Fibroblast of skin of right biceps (primary cell): ENCODE data around the gene MPZL1.
"Not testable (repeated sequence)": the region's sequence is repeated elsewhere in the genome, so short reads cannot be mapped to it uniquely, and the experiment has no call there.

Experiments
- DNase-seq: peaks from one replicate; pipeline ENCODE4 v3.0.0-alpha.2; 2013

The MPZL1 gene

DNA sequence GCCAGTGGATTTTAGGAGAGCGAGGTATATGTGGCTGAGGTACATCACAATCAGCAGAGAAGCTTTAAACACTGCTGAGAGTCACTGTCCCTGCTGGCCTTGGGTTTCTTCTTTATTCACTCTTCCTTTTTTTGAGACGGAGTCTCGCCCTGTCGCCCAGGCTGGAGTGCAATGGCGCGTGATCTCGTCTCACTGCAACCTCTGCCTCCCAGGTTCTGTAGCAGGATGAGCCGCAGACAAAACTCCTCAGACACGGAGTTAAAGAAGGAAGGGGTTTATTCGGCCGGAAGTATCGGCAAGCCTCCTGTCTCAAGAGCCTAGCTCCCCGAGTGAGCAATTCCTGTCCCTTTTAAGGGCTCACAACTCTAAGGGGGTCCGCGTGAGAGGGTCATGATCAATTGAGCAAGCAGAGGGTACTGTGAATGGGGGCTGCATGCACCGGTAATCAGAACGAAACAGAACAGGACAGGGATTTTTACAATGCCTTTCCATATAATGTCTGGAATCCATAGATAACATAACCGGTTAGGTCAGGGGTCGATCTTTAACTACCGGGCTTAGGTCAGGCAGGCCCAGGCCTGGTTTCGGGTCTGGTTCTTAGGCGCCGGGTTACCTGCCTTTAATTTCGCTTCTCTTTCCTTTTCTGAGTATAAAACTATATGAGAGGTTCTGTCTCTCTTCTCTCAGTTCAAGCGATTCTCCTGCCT is 1.9 kb upstream of the MPZL1 start:
- not testable (repeated sequence) for DNase-seq

DNA sequence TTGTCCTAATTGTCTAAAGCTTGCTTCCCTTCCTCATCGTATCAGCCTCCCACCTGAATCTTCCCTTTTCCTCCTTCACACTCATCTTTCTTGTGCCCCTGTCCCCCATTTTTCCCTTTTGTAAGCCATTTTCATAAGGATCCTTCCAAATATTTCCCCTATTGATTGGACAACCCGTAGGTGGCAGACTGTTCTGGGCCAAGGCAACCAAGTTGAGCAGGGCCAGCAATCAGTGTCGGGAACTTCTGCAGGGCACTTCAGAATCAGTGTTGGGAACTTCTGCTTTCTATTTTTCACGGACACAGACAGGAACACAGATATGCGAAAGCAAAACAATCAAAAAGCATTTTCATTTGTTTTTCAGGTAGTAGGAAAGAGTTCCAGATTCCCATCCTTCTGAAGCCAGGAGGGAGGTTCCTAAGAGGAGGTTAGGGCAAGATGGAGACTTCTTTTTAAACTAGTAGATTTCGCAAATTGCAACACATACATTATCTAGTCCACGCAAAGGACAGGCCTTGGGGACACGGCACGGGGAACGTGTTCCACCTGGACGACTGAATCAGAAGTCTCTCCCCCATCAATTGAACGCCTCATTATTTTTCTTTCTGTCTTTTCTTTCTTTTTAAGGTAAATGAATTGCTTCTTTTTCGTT is 691 bp upstream of the MPZL1 start:
- peak; percentile 71 for DNase-seq

DNA sequence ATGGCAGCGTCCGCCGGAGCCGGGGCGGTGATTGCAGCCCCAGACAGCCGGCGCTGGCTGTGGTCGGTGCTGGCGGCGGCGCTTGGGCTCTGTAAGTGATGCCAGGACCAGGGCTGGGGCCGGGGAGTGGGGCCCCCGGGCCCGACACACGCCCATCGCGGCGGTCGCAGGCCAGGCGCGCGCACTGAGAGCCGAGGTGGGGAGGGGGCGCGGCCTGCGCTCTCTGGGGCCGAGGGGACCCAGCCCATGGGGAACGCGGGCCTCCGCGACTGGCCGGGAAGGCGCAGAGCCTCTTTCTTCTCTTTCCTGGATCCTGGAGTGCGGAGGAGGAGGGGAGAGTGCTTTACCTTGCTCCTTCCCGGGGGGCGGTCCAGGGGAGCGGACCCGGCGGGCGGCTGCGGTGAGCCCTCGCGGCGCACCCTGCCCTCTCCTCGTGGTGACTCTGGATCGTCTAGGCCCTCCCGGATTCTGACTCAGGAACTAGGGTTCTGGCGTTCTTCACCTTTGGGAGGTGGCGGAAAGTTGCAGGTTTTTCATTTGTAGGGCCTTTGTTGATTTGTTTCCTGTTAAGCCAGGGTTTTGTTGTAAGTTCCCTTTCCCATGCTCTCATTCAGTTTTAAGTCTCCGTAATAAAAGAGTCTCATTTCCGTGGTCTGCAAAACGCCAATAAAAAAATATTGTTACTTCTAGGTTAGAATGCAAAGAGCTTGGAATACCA is 529 bp downstream of the MPZL1 start:
- DNase-seq, result peak; percentile 47

DNA sequence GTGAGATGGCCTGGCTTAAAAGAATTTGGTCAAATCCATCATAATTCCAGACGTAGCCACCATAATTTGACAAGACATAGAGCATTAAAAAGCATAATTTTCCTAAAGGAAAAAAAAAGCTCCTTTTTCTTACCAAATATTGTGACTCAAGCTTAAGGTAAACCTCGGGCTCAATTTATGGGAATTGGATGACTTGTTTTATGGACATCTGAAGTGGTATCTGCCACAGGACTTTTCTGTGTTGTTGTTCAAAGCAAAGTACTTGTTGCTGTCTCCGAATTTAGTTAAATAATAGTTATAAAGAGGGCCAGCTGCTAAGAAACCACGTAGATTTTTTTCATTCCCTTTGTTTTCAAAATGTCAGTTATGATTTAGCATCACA is 1.1 kb downstream of the MPZL1 start:
- DNase-seq, result no peak

DNA sequence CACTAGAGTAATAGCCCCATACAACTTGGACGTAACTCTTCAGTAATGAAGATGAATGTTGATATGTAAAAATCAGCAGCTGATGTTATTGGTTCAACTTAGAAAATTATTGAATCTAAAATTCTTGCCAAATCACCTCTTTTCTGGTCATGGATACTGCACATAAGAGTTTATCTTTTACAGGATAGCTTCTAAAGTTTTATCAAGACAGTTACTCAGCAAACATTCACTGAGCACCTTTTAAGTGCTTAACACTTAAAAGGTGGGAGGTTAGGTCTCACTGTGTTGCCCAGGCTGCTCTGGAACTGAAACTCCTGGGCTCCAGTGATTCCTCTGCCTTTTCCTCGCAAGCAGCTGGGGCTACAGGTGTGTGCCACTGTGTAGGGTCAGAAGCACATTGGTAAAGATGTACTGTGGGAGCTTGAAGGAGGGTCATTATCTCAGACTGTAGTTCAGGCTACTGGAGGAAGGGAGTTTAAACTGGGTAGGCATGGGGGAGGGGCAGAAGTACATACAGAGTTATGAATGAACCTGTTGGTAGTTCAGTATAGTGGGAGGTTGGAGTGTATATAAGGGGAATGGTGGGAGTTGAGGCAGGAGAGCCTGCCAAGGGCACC is 2.0 kb downstream of the MPZL1 start:
- no peak for DNase-seq

DNA sequence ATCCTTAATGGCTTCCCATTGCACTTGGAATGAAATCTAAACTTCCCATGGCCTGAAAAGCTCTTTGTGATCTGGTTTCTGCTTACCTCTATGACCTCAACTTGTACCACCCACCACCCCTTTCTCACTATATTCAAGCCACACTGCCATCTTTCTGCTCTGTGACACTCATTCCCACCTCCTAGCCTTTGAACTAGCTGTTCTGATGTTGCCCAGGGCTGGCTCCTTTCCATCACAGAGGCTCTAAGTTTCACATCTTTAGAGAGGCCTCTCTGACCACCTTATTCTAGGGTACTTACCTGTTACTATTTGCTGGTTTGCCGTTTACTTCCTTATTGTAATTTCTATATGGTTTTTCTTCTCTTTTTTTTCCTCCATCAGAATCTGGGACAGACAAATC is 4.2 kb downstream of the MPZL1 start:
- DNase-seq, result no peak

DNA sequence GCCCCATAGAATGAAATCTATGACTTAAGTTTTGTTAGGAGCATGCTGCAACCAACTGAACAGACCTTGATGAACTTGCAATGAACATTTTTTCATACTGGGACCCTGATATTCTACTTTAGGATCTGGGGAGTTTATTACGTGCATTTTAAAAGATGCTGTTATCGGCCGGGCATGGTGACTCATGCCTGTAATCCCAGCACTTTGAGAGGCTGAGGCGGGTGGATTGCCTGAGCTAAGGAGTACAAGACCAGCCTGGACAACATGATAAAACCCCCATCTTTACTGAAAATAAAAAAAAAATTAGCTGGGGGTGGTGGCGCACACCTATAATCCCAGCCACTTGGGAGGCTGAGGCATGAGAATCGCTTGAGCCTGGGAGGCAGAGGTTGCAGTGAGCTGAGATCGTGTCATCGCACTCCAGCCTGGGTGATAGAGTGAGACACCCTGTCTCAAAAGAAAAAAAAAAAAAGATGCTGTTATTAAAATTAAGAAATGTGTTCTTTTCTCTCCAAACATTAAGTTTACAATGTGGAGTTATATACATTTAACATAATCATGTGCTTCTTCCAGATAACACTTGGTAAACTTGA is 7.1 kb downstream of the MPZL1 start:
- DNase-seq, result no peak

DNA sequence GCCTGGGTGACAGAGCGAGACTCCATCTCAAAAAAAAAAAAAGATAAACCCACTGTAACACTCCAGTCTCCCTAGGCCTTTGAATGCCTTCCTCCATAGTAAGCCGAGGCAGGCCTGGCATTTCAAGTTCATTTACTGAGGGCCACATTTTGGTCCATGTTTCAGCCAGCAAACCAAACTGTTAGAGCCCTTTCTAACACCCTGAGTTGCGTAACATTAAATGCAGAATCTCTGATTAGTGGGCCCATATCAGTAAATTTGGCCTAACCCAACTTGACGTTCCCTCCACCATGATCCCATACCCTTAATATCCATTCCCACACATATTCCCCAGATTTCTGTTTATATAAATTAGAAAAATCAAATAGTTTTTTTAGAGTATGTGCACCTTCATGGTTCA is 12.4 kb downstream of the MPZL1 start:
- DNase-seq, result no peak

DNA sequence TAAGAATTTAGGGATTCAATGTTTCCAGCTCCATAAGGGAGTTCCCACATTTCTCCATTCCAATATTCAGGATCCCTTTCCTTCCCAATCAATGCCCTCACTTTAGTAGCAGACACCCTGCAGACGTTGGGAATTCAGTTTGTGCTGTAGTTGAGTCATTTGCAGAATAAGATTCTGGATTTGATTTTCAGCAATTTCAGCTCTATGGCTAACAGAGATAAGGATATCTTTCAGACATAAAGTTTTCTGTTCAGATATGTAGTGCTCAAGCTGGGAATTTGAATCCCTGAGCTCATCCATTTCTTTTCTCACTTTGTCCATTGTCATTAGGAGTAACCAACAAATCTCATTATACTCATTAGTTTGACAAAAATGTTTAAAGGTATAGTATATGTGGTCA is 13.1 kb downstream of the MPZL1 start:
- no peak for DNase-seq

DNA sequence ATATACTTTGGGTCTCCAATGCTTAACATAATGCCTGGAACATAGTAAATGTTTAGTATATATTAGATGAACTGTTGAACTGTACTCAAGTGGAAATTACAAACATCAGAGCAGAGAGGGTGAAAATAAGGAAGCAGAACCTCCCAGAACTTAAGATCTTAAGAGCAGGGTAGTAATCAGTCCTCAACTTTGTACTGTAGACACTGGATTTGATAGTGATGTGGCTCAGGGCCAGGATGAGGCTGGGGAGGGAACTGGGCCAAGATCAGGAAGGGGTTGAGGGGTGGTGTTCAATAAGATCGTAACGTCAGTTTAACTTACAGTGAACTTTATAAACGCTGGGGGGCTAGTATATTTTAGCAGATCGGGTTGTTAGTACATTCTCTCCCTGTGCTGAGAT is 15.4 kb downstream of the MPZL1 start:
- no peak for DNase-seq

DNA sequence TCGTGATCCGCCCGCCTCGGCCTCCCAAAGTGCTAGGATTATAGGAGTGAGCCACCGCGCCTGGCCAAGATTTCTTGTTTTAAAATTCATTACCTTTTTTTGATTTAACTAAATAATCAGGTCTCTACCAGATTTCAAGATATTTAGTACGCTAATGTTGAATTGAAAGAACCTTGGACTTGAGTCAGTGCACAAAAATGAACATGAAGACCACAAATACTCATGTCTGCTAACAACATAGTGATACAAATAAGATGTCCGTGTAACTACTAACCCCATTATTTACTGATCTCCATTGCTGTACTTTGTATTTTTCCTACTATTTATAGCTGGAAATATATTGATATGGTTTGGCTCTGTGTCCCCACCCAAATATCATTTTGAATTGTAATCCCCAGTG is 16.4 kb downstream of the MPZL1 start:
- no peak for DNase-seq

DNA sequence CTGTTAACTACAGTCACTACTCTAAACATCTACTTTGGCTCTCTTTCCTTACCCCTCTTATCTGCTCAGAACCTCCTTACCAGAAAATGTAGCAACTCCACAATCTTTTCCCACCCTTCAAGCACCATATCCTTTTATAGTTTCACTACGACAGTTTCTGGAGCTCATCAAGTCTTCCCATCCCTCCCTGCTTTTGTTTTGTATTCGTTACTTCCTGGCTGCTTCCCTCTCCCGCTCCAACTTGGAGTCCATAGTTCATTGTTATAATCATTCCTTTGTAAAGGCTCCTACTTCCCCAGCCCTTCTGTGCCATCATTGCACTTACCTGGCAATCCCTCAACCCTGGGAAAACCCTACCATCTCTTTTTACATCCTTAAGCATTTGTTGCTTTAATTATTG is 18.0 kb downstream of the MPZL1 start:
- no peak for DNase-seq

DNA sequence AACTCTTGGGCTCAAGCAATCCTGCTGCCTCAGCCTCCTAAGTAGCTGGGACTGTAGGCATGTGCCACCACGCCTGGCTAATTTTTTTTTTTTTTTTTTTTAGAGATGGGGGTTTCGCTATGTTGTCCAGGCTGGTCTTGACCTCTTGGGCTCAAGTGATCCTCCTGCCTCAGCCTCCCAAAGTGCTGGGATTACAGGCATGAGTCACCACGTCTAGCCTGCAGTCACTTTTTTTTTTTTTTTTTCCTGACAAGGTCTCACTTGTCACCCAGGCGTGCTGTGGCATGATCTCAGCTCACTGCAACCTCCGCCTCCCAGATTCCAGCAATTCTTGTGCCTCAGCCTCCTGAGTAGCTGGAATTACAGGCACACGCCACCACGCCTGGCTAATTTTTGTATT is 19.3 kb downstream of the MPZL1 start:
- not testable (repeated sequence) for DNase-seq

DNA sequence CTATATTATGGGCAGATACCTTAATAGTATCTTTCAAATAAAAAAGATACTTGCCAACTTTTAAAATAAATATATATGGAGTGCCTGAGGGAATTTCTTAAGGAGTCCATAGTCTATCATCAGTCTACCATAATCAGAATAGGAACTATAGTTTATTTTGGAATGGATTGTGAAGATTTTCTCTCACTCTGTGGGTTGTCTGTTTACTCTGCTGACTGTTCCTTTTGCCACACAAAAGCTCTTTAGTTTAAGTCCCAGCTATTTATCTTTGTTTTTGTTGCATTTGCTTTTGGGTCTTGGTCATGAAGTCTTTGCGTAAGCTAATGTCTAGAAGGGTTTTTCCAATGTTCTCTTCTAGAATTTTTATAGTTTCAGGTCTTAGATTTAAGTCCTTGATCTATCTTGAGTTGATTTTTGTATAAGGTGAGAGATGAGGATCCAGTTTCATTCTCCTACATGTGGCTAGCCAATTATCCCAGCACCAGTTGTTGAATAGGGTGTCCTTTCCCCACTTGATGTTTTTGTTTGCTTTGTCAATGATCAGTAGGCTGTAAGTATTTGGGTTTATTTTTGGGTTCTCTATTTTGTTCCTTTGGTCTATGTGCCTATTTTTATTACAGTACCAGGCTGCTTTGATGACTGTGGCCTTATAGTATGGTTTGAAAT is 20.7 kb downstream of the MPZL1 start:
- DNase-seq, result not testable (repeated sequence)

DNA sequence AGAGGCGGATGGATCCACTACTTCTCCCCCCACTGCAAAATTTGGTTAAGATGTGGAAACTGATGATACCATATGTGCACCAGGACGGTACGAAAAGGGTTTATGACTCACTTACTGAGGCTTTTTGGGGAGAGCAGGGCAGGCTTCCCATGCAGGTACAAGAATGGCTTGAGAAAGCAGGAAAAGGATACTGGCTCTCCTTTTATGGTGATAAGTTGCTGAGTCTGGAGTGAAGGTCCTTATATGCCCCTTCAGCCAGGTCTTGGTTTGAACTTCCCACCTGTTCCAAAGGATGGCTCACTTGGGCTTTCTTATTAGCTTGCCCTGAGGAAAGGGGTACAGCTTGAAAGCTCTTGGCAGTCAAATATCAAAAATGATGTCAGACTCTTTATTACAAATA is 23.1 kb downstream of the MPZL1 start:
- no peak for DNase-seq

DNA sequence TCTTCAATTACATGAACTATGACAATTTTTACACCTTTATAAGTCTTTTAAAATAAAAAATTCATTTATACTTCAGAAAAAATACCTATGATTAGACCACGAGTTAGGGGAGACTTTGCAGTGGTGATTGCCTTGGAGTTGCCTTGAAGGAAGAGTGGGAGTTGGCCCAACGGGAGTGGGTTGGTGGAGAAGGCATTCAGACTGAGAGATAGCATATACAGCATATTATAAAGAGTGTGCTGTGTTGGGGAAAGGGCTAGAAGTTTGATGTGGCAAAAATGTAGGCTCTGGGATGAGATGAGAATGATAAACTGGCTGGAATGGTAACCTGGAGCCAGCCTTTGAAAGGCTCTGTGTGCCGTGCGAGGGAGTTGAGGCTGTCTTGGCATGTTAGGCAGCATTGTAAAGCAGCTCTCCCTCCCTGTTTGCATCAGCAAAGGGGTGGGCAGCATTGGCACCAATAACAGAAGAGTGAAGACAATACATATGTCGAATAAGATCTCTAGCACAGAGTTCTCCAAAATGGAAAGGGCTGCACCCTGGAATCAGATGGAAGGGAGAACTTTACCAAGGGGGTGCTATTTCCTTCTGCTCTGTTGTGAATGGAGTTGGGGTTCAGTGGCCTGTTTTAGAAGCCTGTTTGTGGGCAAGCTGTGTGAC is 24.4 kb downstream of the MPZL1 start:
- no peak for DNase-seq

DNA sequence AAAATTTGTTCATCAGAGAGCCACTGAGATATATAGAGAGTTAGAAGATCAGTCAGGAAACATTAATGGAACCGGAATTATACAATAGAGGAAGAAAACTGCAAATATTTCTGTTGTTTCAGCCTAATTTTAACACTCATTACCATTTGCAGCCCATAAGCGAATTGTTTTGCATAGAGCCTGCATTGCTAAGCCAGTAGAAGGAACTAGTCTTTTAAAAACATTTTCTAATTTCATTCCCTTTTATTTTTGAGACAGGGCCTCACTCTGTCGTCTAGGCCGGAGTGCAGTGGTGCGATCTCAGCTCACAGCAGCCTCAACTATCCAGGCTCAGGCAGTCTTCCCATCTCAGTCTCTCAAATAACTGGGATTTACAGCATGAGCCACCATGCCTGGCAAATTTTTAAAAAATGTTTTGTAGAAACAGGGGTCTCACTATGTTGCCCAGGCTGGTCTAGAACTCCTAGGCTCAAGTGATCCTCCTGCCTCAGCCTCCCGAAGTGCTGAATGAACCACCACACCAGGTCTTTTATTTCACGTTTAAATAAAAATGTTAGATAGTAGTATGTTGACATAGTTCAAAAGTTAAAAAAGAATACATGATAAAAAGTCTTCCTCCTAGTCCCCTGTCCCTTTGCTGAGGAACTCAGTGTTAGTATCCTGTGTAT is 25.3 kb downstream of the MPZL1 start:
- no peak for DNase-seq

DNA sequence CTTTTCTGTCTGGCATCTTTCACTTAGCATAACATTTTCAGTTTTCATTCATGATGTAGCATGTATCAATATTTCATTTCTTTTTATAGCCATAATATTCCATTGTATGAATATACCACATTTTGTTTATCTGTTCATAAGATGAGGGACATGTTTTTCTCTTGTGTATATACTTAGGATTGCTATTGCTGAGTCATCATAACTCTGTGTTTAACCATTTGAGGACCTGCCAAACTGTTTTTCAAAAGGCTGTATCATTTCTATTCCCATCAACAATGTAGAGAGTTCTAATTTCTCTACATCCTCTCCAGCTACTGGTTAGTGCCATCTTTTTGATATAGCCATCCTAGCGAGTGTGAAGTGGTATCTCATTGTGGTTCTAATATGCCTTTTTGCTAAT is 26.2 kb downstream of the MPZL1 start:
- DNase-seq, result peak; percentile 15

DNA sequence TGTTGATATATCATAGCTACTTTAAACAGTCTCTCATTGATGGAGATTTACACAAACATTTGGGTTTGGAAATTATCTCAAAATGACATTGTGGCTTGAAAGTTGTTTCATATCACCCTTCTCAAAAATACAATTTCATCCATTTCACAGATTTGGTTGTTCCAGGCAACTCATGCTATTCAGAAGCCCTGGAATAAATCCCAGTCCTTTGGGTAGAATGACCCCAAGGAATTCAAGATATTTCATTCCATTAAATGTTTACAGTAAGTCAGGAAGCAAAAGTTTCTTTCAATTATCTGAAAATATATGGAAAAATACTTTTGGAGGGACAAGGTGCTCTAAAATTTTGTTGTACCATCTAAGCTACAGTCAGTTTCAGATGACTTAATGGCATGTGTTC is 27.1 kb downstream of the MPZL1 start:
- DNase-seq, result peak; percentile 63

DNA sequence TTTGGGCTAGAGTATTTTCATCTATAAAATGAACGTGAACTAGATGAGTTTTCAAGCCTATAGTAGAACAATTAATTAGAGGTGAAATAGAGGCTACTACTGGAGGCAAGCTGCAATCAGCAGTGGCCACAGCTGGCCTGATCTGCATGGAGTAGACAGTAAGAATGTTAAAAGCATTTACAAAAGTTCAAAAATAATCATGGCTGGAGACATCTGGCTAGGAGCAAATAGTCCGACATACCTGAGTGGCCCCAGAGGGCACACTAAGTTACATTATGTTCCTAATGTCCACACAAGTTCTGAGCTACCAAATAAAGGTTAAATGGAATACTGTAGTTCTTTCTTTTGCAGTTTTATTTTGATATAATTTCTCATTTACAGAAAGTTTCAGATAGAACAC is 28.0 kb downstream of the MPZL1 start:
- DNase-seq, result no peak

DNA sequence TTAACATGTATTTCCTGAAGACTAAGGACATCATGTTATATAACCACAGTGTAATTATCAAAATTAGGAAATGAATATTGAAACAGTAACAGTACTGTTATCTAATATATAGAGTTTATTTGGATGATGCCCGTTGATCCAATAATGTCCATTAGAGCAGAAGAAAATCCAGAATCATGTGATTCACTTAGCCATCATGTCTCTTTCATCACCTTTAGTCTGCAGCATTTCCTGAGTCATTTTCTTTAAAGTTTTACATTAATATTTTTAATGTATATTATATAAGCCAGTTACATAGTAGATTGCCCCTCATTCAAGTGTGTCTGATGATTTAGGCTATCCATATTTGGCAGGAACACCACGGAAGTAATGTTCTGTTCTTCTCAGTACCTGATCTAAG is 28.9 kb downstream of the MPZL1 start:
- no peak for DNase-seq

DNA sequence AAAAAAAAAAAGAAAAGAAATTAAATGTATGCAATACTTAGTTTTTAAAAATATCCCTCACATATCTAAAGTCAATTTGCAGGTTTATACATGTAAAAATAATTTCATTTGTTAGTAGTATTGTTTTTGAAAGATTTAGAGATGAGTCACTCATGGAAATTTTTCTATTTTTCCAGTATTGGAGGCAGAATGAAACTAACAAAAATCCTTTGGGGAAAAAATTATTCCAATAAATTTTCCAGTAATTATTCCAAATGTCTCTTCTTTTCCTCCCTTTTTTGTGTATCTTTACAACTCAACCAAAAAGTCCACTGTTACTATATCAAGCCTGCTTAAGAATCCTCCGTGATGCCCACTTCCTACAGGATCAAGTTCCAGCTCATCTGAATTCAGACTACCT is 29.9 kb downstream of the MPZL1 start:
- DNase-seq, result no peak
